GM18508 (cell line): ENCODE results near the gene PIEZO2.

ENCODE experiments used
- ATAC-seq: cut with Tn5 transposase; IDR thresholded peaks from one replicate; pipeline ENCODE4 v1.9.1; 2021; ENCODE audit warnings: moderate number of reproducible peaks; ENCODE audit not compliant: insufficient read depth, unreplicated experiment

The PIEZO2 gene

GRCh38 chr18:11002277-11002676 is 147.1 kb downstream of the PIEZO2 start:
- no peak for ATAC-seq

GRCh38 chr18:11000071-11000470 is 149.3 kb downstream of the PIEZO2 start:
- ATAC-seq, result no peak

GRCh38 chr18:10997885-10998284 is 151.5 kb downstream of the PIEZO2 start:
- no peak for ATAC-seq

GRCh38 chr18:10995550-10995949 is 153.8 kb downstream of the PIEZO2 start:
- ATAC-seq, result no peak

- no peak for ATAC-seq
These were observed 159.9 kb downstream of the PIEZO2 start for GRCh38 chr18:10989486-10989885.

- ATAC-seq, result no peak
These were observed 163.7 kb downstream of the PIEZO2 start for GRCh38 chr18:10985689-10986088.

- no peak for ATAC-seq
These were observed 170.0 kb downstream of the PIEZO2 start for GRCh38 chr18:10979411-10979810.

- ATAC-seq, result no peak
These were observed 172.3 kb downstream of the PIEZO2 start for GRCh38 chr18:10977042-10977441.

GRCh38 chr18:10973567-10974203 is 175.7 kb downstream of the PIEZO2 start:
- ATAC-seq, result no peak

GRCh38 chr18:10971717-10972116 is 177.7 kb downstream of the PIEZO2 start:
- ATAC-seq, result no peak

- ATAC-seq, result no peak
These were observed 184.2 kb downstream of the PIEZO2 start for GRCh38 chr18:10965119-10965518.

- no peak for ATAC-seq
These were observed 195.7 kb downstream of the PIEZO2 start for GRCh38 chr18:10953672-10954071.

GRCh38 chr18:10951631-10952544 is 197.5 kb downstream of the PIEZO2 start:
- ATAC-seq, result no peak

GRCh38 chr18:10950876-10951630 is 198.3 kb downstream of the PIEZO2 start:
- ATAC-seq, result no peak

- no peak for ATAC-seq
These were observed 199.1 kb downstream of the PIEZO2 start for GRCh38 chr18:10950080-10950875.

- no peak for ATAC-seq
These were observed 199.7 kb downstream of the PIEZO2 start for GRCh38 chr18:10949655-10950054.

GRCh38 chr18:10948421-10948820 is 200.9 kb downstream of the PIEZO2 start:
- ATAC-seq, result no peak

- ATAC-seq, result no peak
These were observed 203.3 kb downstream of the PIEZO2 start for GRCh38 chr18:10946058-10946457.

GRCh38 chr18:10942998-10943397 is 206.4 kb downstream of the PIEZO2 start:
- no peak for ATAC-seq

GRCh38 chr18:10939822-10940221 is 209.5 kb downstream of the PIEZO2 start:
- no peak for ATAC-seq
